Gastrocnemius medialis (tissue), 4 donors: ENCODE measurements around the gene SUSD3.

Experiments
- CTCF ChIP-seq, 5 experiments: fragments of 450-650 bp in 3 of 5; fragments of 200-600 bp in 2 of 5; sonication (generic) in 2 of 5; IDR thresholded peaks in 4 of 5; conservative IDR thresholded peaks in 1 of 5; 1 replicate in 4 of 5; 2 replicates in 1 of 5; pipeline ENCODE4 v1.5.1; 2016 to 2019; ENCODE audit warnings: antibody characterized with exemption in 5 of 5, mild to moderate bottlenecking in 3 of 5, moderate library complexity in 3 of 5
- POLR2A ChIP-seq, 2 donors: fragments of 450-650 bp; IDR thresholded peaks; one replicate each; pipeline ENCODE4 v1.6.1; 2017; ENCODE audit warnings: antibody characterized with exemption in 2 of 2, mild to moderate bottlenecking in 2 of 2, moderate library complexity in 2 of 2

GRCh38 chr9:93132946-93133680 is 74.6 kb downstream of the SUSD3 start:
- TF ChIP-seq CTCF (IDR thresholded peaks at IDR 0.05 in 4 of 5, conservative IDR thresholded peaks at IDR 0.05 in 1 of 5) (no peak), POLR2A (IDR thresholded peaks at IDR 0.05) (no peak)
